ENCODE results near the gene TK1. TPM values are rescaled to one million over a fixed set of nuclear protein-coding genes. Genes with fewer than 3 reads are reported as not detected.

The TK1 gene
- polyA plus RNA-seq, 1 of the 3 experiments (the other 2 are of a cell fraction), result 112 TPM

GRCh38 chr17:78174870-78175642 lies 11.8 kb downstream of the TK1 start:
- DNase-seq, result no peak
- Histone ChIP-seq H3K9me2 (no peaks in the 10 kb centered on the region), H2AFZ (ENCODE audit: low read depth) (no peak overlapping the region), H3K9ac (no peak overlapping the region), H3K4me1 (ENCODE audit: control insufficient read depth in 1 of 2, insufficient read depth in 2 of 2, low read depth in 1 of 2, low read length in 1 of 2) (peaks cover 5 to 8% of the 10 kb centered on the region in 2 experiments; a peak in 2 of 4 replicates), H4K20me1 (ENCODE audit: insufficient read depth) (peaks cover 8% of the 10 kb centered on the region; the same call in 1 of the 2 replicates), H3K4me2 (no peak overlapping the region), H3F3A (replicated peaks; ENCODE audit: insufficient read depth) (peaks cover 8% of the 10 kb centered on the region), H3K9me3 (no peaks in the 10 kb centered on the region), H3K36me3 (replicated peaks in 1 of 2; ENCODE audit: control insufficient read depth in 1 of 2, insufficient read depth in 2 of 2, low read length in 1 of 2) (peaks cover 0 to 23% of the 10 kb centered on the region in 2 experiments), H3K4me3 (ENCODE audit: low read depth in 2 of 2, low read length in 1 of 2) (no peak overlapping the region), H3K27ac (ENCODE audit: low read depth in 2 of 2, low read length in 1 of 2) (no peak overlapping the region; a peak in 1 of 4 replicates), H3K79me2 (ENCODE audit: insufficient read depth) (no peaks in the 10 kb centered on the region), H3K27me3 (ENCODE audit: insufficient read depth) (no peaks in the 10 kb centered on the region)
- CTCF ChIA-PET, result interaction anchor here (0.5 to 8.3 kb wide), 18 partner anchors 11 to 247 kb away, joined by 3 to 131 read pairs (median 10); partner anchors contain the start of genes AFMID and TK1
- TF ChIP-seq RAD21 (IDR thresholded peaks at IDR 0.05; ENCODE audit: low read length), result 0 out of 2 replicates have a peak, but pooled peaks have one; percentile 6
- TF ChIP-seq FOXM1 (IDR thresholded peaks at IDR 0.05; ENCODE audit: low read depth), result no peak
- WGBS (ENCODE audit: low lambda C conversion rate), result 95% methylated on average over 26 of the region's 28 CpGs
- POLR2A ChIA-PET, result interaction anchor here (0.8 to 1.4 kb wide), 5 partner anchors 9 to 134 kb away, joined by 3 to 5 read pairs (median 3); partner anchors contain the start of genes AFMID and TK1

- no peaks in the 10 kb centered on the region for H3K9me3 ChIP-seq
- 92% methylated on average over 14 of the region's 15 CpGs for WGBS (ENCODE audit: low lambda C conversion rate)
- peaks cover 8 to 11% of the 10 kb centered on the region in 2 experiments; a peak in 2 of 4 replicates for H3K4me1 ChIP-seq (ENCODE audit: control insufficient read depth in 1 of 2, insufficient read depth in 2 of 2, low read depth in 1 of 2, low read length in 1 of 2)
- peaks cover 14% of the 10 kb centered on the region; the same call in 1 of the 2 replicates for H4K20me1 ChIP-seq (ENCODE audit: insufficient read depth)
- H3F3A ChIP-seq (replicated peaks; ENCODE audit: insufficient read depth), result peaks cover 13% of the 10 kb centered on the region
- H2AFZ ChIP-seq (ENCODE audit: low read depth), result no peak overlapping the region
- H3K9ac ChIP-seq, result no peak overlapping the region
- peaks cover 0 to 23% of the 10 kb centered on the region in 2 experiments for H3K36me3 ChIP-seq (replicated peaks in 1 of 2; ENCODE audit: control insufficient read depth in 1 of 2, insufficient read depth in 2 of 2, low read length in 1 of 2)
- H3K4me2 ChIP-seq, result no peak overlapping the region
- TF ChIP-seq POLR2AphosphoS5 (IDR thresholded peaks at IDR 0.05; ENCODE audit: low read depth, low read length), result 0 out of 2 replicates have a peak, but pooled peaks have one; percentile 7
- TF ChIP-seq SMC3 (IDR thresholded peaks at IDR 0.05; ENCODE audit: low read depth, low read length), result no peak
- no peak overlapping the region; a peak in 1 of 4 replicates for H3K27ac ChIP-seq (ENCODE audit: low read depth in 2 of 2, low read length in 1 of 2)
- POLR2A ChIA-PET, result interaction anchor here (0.8 to 1.2 kb wide), 4 partner anchors 10 to 134 kb away, joined by 3 to 5 read pairs (median 3); partner anchors contain the start of genes AFMID and TK1
- no peaks in the 10 kb centered on the region for H3K79me2 ChIP-seq (ENCODE audit: insufficient read depth)
- H3K27me3 ChIP-seq (ENCODE audit: insufficient read depth), result no peaks in the 10 kb centered on the region
- CTCF ChIA-PET, result interaction anchor here (0.5 to 8.3 kb wide), 15 partner anchors 10 to 248 kb away, joined by 3 to 131 read pairs (median 5); partner anchors contain the start of genes AFMID and TK1
- H3K4me3 ChIP-seq (ENCODE audit: low read depth in 2 of 2, low read length in 1 of 2), result no peak overlapping the region
- no peak for DNase-seq
- H3K9me2 ChIP-seq, result no peaks in the 10 kb centered on the region
Measured at GRCh38 chr17:78174346-78174869, 12.4 kb downstream of the TK1 start.

GRCh38 chr17:78173097-78173715 lies 13.6 kb downstream of the TK1 start:
- 92% methylated on average over 11 of the region's 11 CpGs for WGBS (ENCODE audit: low lambda C conversion rate)
- Histone ChIP-seq H3K9ac (no peak overlapping the region), H3K4me2 (no peak overlapping the region), H3K27ac (ENCODE audit: low read depth in 2 of 2, low read length in 1 of 2) (no peak overlapping the region; a peak in 1 of 4 replicates), H2AFZ (ENCODE audit: low read depth) (no peak overlapping the region), H3K9me3 (no peaks in the 10 kb centered on the region), H4K20me1 (ENCODE audit: insufficient read depth) (peaks cover 14% of the 10 kb centered on the region; the same call in 1 of the 2 replicates), H3K79me2 (ENCODE audit: insufficient read depth) (no peaks in the 10 kb centered on the region), H3K4me1 (ENCODE audit: control insufficient read depth in 1 of 2, insufficient read depth in 2 of 2, low read depth in 1 of 2, low read length in 1 of 2) (peaks cover 8 to 14% of the 10 kb centered on the region in 2 experiments; a peak in 2 of 4 replicates), H3K27me3 (ENCODE audit: insufficient read depth) (no peaks in the 10 kb centered on the region), H3K4me3 (ENCODE audit: low read depth in 2 of 2, low read length in 1 of 2) (no peak overlapping the region), H3K36me3 (replicated peaks in 1 of 2; ENCODE audit: control insufficient read depth in 1 of 2, insufficient read depth in 2 of 2, low read length in 1 of 2) (peaks cover 0 to 23% of the 10 kb centered on the region in 2 experiments), H3K9me2 (no peaks in the 10 kb centered on the region), H3F3A (replicated peaks; ENCODE audit: insufficient read depth) (peaks cover 13% of the 10 kb centered on the region)
- ChIA-PET POLR2A (no interaction called here), CTCF (interaction anchor here (1.1 to 8.3 kb wide), 5 partner anchors 9 to 77 kb away, joined by 3 to 131 read pairs (median 5); partner anchors contain the start of genes AFMID and TK1)
- no peak for TF ChIP-seq RXRA (IDR thresholded peaks at IDR 0.05; ENCODE audit: borderline replicate concordance, low read depth)
- TF ChIP-seq, protein P1, sequence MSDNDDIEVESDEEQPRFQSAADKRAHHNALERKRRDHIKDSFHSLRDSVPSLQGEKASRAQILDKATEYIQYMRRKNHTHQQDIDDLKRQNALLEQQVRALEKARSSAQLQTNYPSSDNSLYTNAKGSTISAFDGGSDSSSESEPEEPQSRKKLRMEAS (IDR thresholded peaks at IDR 0.05; ENCODE audit: low read depth), result no peak
- no peak for TF ChIP-seq YY1 (IDR thresholded peaks at IDR 0.05; ENCODE audit: low read depth)
- DNase-seq, result no peak

All from SK-N-SH (cell line).